HUES48 (cell line): ENCODE results near the gene PLEKHA8.

Source experiments
- H3K27ac ChIP-seq: one replicate; pipeline ENCODE4 v1.7.0; 2013; ENCODE audit warnings: low read depth, low read length, inconsistent platforms
- H3K27me3 ChIP-seq: 2 replicates; pipeline ENCODE4 v1.6.1; 2013; ENCODE audit warnings: mild to moderate bottlenecking, low read length; ENCODE audit not compliant: control insufficient read depth, insufficient read depth
- H3K36me3 ChIP-seq: 2 replicates; pipeline ENCODE4 v1.6.1; 2013; ENCODE audit warnings: low read length; ENCODE audit not compliant: control insufficient read depth, insufficient read depth
- H3K4me1 ChIP-seq: 2 replicates; pipeline ENCODE4 v1.6.1; 2013; ENCODE audit warnings: mild to moderate bottlenecking, low read length; ENCODE audit not compliant: control insufficient read depth, insufficient read depth
- H3K4me3 ChIP-seq: 2 replicates; pipeline ENCODE4 v1.5.1; 2013; ENCODE audit warnings: mild to moderate bottlenecking, low read depth, low read length
- H3K9ac ChIP-seq: 2 replicates; pipeline ENCODE4 v1.6.1; 2013; ENCODE audit warnings: mild to moderate bottlenecking, low read depth, low read length, moderate library complexity
- H3K9me3 ChIP-seq: 2 replicates; pipeline ENCODE4 v1.6.1; 2013; ENCODE audit warnings: low read length; ENCODE audit not compliant: control insufficient read depth, insufficient read depth

The PLEKHA8 gene

DNA sequence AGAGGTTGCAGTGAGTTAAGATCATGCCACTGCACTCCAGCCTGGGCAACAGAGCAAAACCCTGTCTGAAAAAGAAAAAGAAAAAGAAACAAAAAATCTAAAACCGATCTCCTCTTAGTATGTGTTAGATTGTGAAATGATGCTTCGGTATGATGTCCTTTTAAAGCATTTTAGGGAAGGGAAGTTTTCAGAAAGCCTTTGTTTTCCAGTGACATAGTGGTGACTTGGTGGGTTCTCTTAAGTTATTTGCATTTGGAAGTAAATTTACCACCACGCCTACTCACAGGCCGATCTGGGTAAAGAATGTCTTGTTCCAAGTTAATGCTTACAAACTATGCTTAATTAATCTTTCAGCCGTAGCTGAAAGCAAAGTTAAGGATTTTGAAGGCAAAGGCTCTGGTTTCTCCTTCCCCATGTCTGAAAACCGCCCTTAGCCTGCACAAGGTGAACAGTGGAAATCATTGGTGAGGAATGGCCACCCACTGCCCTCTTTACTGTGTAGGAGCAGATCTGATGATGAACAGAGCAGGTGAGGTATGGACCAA, 117.3 kb downstream of the PLEKHA8 start:
- peaks cover 3% of the 10 kb centered on the region for H3K4me1 ChIP-seq
- H3K27ac ChIP-seq = no peak overlapping the region
- H3K9me3 ChIP-seq = no peaks in the 10 kb centered on the region
- no peak overlapping the region for H3K9ac ChIP-seq
- H3K27me3 ChIP-seq = no peaks in the 10 kb centered on the region
- H3K4me3 ChIP-seq = no peak overlapping the region
- H3K36me3 ChIP-seq = no peaks in the 10 kb centered on the region

DNA sequence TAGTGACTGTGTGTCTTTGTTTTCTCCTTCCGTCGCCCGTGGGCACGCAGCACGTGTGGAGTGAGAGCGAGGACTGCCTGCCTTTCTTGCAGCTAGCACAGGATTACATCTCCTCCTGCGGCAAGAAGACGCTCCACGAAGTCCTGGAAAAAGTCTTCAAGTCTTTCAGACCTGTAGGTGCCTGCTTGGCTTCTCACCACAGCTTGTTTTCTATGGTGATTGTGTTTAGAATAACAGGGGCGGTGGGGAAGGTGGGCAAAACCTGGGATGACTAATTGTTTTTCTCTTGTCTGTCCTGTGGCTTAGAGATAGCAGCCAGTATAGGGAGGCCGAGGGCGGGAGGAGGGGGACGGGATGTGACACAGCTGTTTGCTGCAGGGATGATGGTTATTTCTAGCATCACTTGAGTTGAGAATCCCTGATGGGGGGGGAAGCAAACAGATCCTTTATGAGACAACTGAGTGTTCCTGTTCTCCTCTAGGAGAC, 118.0 kb downstream of the PLEKHA8 start:
- Histone ChIP-seq H3K9me3 (no peaks in the 10 kb centered on the region), H3K4me3 (no peak overlapping the region), H3K36me3 (peaks cover 2% of the 10 kb centered on the region; the same call in 1 of the 2 replicates), H3K27ac (peak overlapping the region; percentile 77), H3K27me3 (no peaks in the 10 kb centered on the region), H3K4me1 (peaks cover 3% of the 10 kb centered on the region), H3K9ac (no peak overlapping the region)

DNA sequence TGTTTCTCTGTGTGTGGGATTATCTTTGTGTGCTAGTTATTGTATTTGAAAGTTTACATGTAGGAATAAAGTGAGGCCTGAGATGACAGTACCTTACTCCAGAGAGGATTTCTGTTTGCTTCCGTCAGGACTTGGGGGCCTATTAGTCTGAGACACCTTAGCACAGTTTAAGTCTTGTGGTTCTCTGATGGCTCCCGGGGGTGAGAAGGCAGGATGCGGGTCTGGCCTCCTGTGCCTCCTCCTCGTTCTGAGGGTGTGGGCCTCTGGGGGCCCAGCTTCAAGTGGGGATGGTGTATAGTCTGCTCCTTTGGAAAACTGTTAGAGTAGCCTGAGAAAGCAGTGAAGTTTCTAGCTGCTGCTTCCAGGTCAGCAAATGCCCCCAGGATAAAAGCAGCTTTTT, 119.0 kb downstream of the PLEKHA8 start:
- H3K27ac ChIP-seq = no peak overlapping the region
- no peaks in the 10 kb centered on the region for H3K9me3 ChIP-seq
- no peak overlapping the region for H3K9ac ChIP-seq
- no peak overlapping the region for H3K4me3 ChIP-seq
- H3K36me3 ChIP-seq = peaks cover 4% of the 10 kb centered on the region; the same call in 1 of the 2 replicates
- H3K4me1 ChIP-seq = peaks cover 3% of the 10 kb centered on the region
- H3K27me3 ChIP-seq = no peaks in the 10 kb centered on the region

DNA sequence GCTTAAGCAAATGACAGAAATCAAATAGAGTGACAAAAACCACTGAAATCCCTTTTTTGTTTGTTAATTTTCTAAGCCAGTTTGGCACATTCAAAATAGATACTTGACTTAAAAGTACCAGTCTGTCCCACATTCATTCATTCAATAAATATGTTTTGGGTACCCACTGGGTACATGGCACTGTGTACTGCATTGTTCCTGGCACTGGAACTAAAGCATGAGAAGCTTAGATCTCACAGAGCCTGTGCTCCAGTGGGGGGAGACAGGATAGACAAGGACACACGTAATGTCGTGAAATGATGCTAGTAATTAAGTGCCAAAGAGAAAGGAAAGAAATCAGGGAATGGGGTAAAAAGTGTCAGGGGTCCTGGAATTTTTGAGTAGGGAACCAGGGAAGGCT, 119.6 kb downstream of the PLEKHA8 start:
- Histone ChIP-seq H3K4me1 (peaks cover 3% of the 10 kb centered on the region), H3K9ac (no peak overlapping the region), H3K27me3 (no peaks in the 10 kb centered on the region), H3K36me3 (peaks cover 4% of the 10 kb centered on the region; the same call in 1 of the 2 replicates), H3K4me3 (no peak overlapping the region), H3K27ac (no peak overlapping the region), H3K9me3 (no peaks in the 10 kb centered on the region)

DNA sequence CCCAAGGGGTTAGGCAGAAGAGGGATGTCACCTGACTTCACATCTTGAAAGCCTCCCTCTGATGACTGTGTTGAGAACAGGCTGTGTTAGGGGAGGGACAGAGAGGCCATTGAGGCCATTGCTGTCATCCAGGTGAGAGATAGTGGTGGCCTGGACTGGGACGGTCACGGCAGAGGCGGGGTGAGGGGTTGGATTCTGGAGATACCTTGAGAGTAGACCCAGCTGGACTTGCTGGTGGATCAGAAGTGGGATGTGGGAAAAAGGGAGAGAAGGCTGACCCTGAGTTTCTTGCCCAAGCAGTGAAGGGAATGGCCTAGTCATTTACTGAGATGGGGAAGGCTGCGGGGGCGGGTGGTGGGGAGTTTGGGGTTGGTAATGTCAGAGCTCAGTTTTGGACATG, 120.2 kb downstream of the PLEKHA8 start:
- Histone ChIP-seq H3K4me1 (peaks cover 3% of the 10 kb centered on the region), H3K27me3 (no peaks in the 10 kb centered on the region), H3K9ac (no peak overlapping the region), H3K27ac (no peak overlapping the region), H3K9me3 (no peaks in the 10 kb centered on the region), H3K36me3 (peaks cover 4% of the 10 kb centered on the region; the same call in 1 of the 2 replicates), H3K4me3 (no peak overlapping the region)

DNA sequence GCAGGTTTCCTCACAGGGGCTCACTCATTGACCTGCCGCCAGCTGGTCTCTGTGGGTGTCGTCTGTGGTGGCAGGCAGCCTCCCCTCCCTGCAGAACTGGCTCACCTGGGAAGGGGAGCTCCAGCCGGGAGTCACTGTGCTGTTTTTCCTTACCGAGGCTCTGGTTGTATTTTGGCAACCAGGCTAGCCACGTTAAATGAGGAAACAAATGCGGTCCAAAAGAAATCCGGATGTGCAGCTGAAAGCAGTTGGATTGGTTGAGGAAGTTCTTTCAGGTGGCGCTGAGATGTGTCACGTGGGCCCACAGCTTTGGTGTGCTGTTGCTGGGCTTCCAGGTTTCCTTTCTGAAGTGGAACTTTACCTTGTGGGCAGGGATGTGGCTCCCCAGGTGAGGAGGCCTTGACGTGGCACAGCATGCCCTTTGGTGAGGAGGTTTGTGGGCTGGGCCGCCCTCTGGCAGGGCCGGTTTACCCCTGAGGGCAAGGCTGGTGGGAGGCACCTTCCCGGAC, 120.8 kb downstream of the PLEKHA8 start:
- Histone ChIP-seq H3K9me3 (no peaks in the 10 kb centered on the region), H3K36me3 (peaks cover 4% of the 10 kb centered on the region; the same call in 1 of the 2 replicates), H3K4me1 (peaks cover 3% of the 10 kb centered on the region), H3K4me3 (no peak overlapping the region), H3K27me3 (no peaks in the 10 kb centered on the region), H3K9ac (no peak overlapping the region), H3K27ac (no peak overlapping the region)

DNA sequence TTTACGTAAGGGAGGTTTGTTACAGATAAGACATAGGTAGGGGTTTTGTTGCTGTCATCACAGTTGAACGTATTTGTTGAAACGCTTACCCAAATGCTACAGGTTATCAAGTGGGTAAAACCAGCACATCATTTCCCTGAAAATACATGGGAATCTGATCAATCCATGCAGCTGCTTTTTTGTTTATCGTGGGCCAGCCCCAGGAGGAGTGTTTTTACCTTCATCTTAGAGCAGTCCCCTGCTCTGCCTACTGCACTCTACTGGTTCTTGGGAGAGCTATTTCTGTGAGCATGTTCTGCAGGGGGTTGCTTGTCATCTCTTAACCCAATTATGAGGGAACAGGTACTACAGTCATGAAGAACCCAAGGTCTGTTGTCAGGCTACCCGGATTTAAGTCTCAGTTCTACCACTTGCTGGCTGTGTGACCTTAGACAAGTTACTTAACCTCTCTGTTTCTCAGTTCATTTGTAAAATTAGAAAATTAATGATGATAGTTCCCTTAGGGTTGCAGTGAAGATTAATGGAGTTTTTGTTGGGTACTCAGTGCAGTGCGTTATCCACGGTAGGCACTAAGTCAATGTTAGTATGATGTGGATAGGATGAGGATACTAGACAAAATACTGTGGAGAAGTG, 121.5 kb downstream of the PLEKHA8 start:
- H3K9me3 ChIP-seq = no peaks in the 10 kb centered on the region
- H3K9ac ChIP-seq = no peak overlapping the region
- no peak overlapping the region for H3K4me3 ChIP-seq
- H3K4me1 ChIP-seq = peaks cover 3% of the 10 kb centered on the region
- H3K36me3 ChIP-seq = peaks cover 4% of the 10 kb centered on the region; the same call in 1 of the 2 replicates
- H3K27ac ChIP-seq = no peak overlapping the region
- no peaks in the 10 kb centered on the region for H3K27me3 ChIP-seq

DNA sequence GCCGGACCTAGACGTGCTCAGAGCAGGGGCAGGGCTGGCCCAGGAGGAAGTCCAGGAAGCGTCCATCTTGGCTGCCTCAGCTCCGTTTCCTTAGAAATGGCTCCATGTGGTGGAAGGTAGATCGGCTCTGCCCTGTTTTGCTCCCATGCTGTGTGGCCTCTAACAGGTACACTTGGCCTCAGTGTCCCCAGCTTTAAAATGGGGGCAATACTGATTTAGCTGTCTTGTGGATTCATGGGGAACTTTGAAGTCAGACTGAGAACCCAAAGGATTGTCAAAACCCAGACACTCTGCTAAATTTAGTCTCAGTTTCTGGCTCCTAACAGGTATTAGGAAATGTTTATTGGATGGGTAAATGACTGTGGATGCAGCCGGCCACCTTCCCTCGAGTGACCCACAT, 122.5 kb downstream of the PLEKHA8 start:
- H3K9me3 ChIP-seq = no peaks in the 10 kb centered on the region
- peaks cover 4% of the 10 kb centered on the region; the same call in 1 of the 2 replicates for H3K36me3 ChIP-seq
- H3K27ac ChIP-seq = no peak overlapping the region
- H3K9ac ChIP-seq = no peak overlapping the region
- H3K27me3 ChIP-seq = no peaks in the 10 kb centered on the region
- no peak overlapping the region for H3K4me3 ChIP-seq
- peaks cover 3% of the 10 kb centered on the region for H3K4me1 ChIP-seq

DNA sequence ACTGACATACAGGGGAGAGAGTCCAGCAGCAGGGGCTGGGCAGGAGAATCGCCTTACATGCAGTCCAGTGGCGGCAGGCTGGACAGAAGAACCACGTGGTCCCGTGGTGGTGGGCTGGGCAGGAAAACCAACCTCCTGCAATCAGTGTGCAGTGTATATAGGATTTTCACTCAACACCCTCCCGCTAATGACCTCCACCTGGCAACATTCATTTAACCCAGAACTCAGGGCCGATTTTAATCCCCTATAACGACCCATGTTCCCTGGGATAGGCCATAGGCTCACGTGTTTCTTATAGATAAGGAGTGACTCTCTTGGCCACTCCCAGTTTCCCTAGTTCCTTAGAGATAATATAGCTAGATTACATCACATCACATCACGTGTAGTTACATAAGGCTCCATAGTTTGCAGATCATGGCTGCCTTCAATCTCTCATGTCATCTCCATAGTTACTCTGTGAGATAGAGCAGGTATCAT, 125.9 kb downstream of the PLEKHA8 start:
- Histone ChIP-seq H3K36me3 (peaks cover 4% of the 10 kb centered on the region; the same call in 1 of the 2 replicates), H3K9me3 (no peaks in the 10 kb centered on the region), H3K27me3 (no peaks in the 10 kb centered on the region), H3K9ac (no peak overlapping the region), H3K4me1 (peaks cover 6% of the 10 kb centered on the region), H3K4me3 (no peak overlapping the region), H3K27ac (no peak overlapping the region)

DNA sequence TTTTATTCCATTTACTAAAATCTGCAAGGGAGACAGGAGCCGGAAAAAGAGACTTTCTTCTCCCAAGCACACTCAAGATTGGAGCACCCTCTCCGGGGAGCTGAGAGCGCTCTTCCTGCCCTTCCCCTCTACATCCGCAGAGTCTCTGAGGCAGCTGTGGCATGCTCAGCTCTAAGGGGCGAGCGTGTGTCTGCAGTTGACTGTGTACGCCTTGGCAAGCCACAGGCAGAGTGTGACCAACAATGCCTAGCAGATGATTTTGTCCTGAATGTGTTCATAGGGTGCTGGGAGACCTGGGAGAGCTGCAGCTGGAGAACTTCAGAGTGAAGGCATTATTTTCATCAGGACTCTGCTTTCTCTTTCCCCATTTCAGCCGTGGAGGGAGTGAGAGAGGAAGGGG, 127.3 kb downstream of the PLEKHA8 start:
- no peaks in the 10 kb centered on the region for H3K27me3 ChIP-seq
- H3K4me3 ChIP-seq = no peak overlapping the region
- H3K9me3 ChIP-seq = no peaks in the 10 kb centered on the region
- no peak overlapping the region for H3K27ac ChIP-seq
- H3K4me1 ChIP-seq = peaks cover 17% of the 10 kb centered on the region
- H3K36me3 ChIP-seq = peaks cover 4% of the 10 kb centered on the region; the same call in 1 of the 2 replicates
- H3K9ac ChIP-seq = no peak overlapping the region

DNA sequence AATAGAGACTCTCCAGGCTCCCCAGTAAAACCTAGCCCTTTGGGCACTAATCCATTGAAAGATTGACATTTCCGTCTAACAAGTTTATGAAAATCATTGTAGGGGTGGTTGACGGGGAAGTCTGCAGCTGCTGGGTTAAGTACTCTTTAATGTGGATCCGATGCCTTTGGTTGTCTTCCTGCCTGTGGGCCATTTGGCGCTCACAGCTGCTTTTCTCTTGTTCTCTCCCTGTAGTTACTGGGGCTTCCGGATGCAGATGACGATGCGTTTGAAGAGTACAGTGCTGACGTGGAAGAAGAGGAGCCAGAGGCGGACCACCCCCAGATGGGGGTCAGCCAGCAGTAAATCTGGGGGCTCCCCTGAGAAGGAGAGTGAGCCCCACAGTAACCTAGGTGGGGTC, 129.0 kb downstream of the PLEKHA8 start:
- H3K4me3 ChIP-seq = no peak overlapping the region

More for the DNA sequence above, 129.0 kb downstream of the PLEKHA8 start:
- Histone ChIP-seq H3K27ac (no peak overlapping the region), H3K9ac (no peak overlapping the region), H3K36me3 (no peaks in the 10 kb centered on the region; the same call in 1 of the 2 replicates), H3K9me3 (no peaks in the 10 kb centered on the region), H3K4me1 (peaks cover 21% of the 10 kb centered on the region), H3K27me3 (no peaks in the 10 kb centered on the region)
